ENCODE data around the gene ZNF383. TPM values are rescaled to one million over a fixed set of nuclear protein-coding genes. Genes with fewer than 3 reads are reported as not detected.

ZNF383 gene
- total and polyA plus RNA-seq, 9 of the 15 experiments (the other 6 are each of a cell fraction or from before 2014, with no cell fraction given), result 2.0 to 8.2 (median 5.3) TPM

- TF ChIP-seq ZNF134 (CRISPR knock-in tag; conservative IDR thresholded peaks at IDR 0.05) (no peak), NR0B1 (IDR thresholded peaks at IDR 0.05; ENCODE audit: partially characterized antibody) (no peak), KDM4B (IDR thresholded peaks at IDR 0.05; ENCODE audit: borderline replicate concordance in 2 of 2, low read depth in 1 of 2) (no peak), GTF2F1 (IDR thresholded peaks at IDR 0.05; ENCODE audit: low read depth, low read length) (no peak), RBM22 (IDR thresholded peaks at IDR 0.05; ENCODE audit: low read depth, low read length, poor library complexity, severe bottlenecking) (no peak), NFE2 (IDR thresholded peaks at IDR 0.05; ENCODE audit: low read depth) (peak; percentile 82), ZNF24 (IDR thresholded peaks at IDR 0.05) (no peak), WHSC1 (IDR thresholded peaks at IDR 0.05; ENCODE audit: low read length) (no peak), PTTG1 (tag; IDR thresholded peaks at IDR 0.05; ENCODE audit: low read depth) (no peak), ARNT (IDR thresholded peaks at IDR 0.05) (peak in 1 of 2 experiments; percentile 56; a peak in 2 of 4 replicates), ZNF146 (CRISPR knock-in tag; IDR thresholded peaks at IDR 0.05; ENCODE audit: unreplicated experiment) (no peak), ZBTB40 (IDR thresholded peaks at IDR 0.05) (peak; percentile 78), ZBTB40 (CRISPR knock-in tag; IDR thresholded peaks at IDR 0.05) (no peak), TAF7 (tag; IDR thresholded peaks at IDR 0.05) (peak; percentile 78), RBM25 (IDR thresholded peaks at IDR 0.05; ENCODE audit: low read depth, low read length, severe bottlenecking) (no peak), ZNF644 (tag; IDR thresholded peaks at IDR 0.05; ENCODE audit: low read depth) (no peak), FOS (IDR thresholded peaks at IDR 0.05; ENCODE audit: extremely low read depth, insufficient read length) (no peak), CBX2 (IDR thresholded peaks at IDR 0.05; ENCODE audit: insufficient read depth, low read length, poor library complexity, severe bottlenecking) (no peak), ZNF197 (CRISPR knock-in tag; IDR thresholded peaks at IDR 0.05; ENCODE audit: low read depth) (no peak)
Observed at GRCh38 chr19:37217775-37218591, at the start of gene ZNF383 (continued).
